MM.1S (cell line): Measurements from ENCODE around the gene RXRA.

Experiments used
- DNase-seq: peaks from one replicate; pipeline ENCODE4 v3.0.0-alpha.2; 2015
- H2AFZ ChIP-seq: fragments of 300-600 bp; sonication (generic); 2 replicates; pipeline ENCODE4 v1.6.0; 2016; ENCODE audit warnings: antibody characterized with exemption, low read length
- H3F3A ChIP-seq: fragments of 300-600 bp; sonication (generic); 2 replicates; pipeline ENCODE4 v1.6.1; 2016; ENCODE audit warnings: mild to moderate bottlenecking, antibody characterized with exemption, low read length, moderate library complexity, mixed read lengths; ENCODE audit not compliant: insufficient read depth
- H3K27ac ChIP-seq: fragments of 300-600 bp; sonication (generic); 2 replicates; pipeline ENCODE4 v1.5.1; 2016; ENCODE audit warnings: mild to moderate bottlenecking, low read length
- H3K27me3 ChIP-seq: fragments of 300-600 bp; sonication (generic); replicated peaks from 2 replicates; pipeline ENCODE4 v1.6.0; 2016; ENCODE audit warnings: low read length; ENCODE audit not compliant: insufficient read depth
- H3K36me3 ChIP-seq: fragments of 300-600 bp; sonication (generic); replicated peaks from 2 replicates; pipeline ENCODE4 v1.6.1; 2016; ENCODE audit warnings: mild to moderate bottlenecking, low read length, mixed read lengths; ENCODE audit not compliant: insufficient read depth
- H3K4me1 ChIP-seq: fragments of 300-600 bp; sonication (generic); 2 replicates; pipeline ENCODE4 v1.6.1; 2016; ENCODE audit warnings: low read length, mixed read lengths
- H3K4me2 ChIP-seq: fragments of 300-600 bp; sonication (generic); 2 replicates; pipeline ENCODE4 v1.6.0; 2016; ENCODE audit warnings: low read depth, low read length
- H3K4me3 ChIP-seq: fragments of 300-600 bp; sonication (generic); 2 replicates; pipeline ENCODE4 v1.5.1; 2016; ENCODE audit warnings: low read length, mixed read lengths
- H3K79me2 ChIP-seq: fragments of 300-600 bp; sonication (generic); 2 replicates; pipeline ENCODE4 v1.6.1; 2016; ENCODE audit warnings: mixed run types, low read length, mixed read lengths
- H3K9ac ChIP-seq: fragments of 300-600 bp; sonication (generic); 2 replicates; pipeline ENCODE4 v1.6.1; 2016; ENCODE audit warnings: low read length, mixed read lengths
- H3K9me2 ChIP-seq: fragments of 300-600 bp; sonication (generic); replicated peaks from 2 replicates; pipeline ENCODE4 v1.6.1; 2016; ENCODE audit warnings: mild to moderate bottlenecking, low read length, mixed read lengths; ENCODE audit not compliant: insufficient read depth
- H3K9me3 ChIP-seq: fragments of 300-600 bp; sonication (generic); replicated peaks from 2 replicates; pipeline ENCODE4 v1.6.1; 2016; ENCODE audit warnings: mild to moderate bottlenecking, low read length, mixed read lengths; ENCODE audit not compliant: insufficient read depth
- H4K20me1 ChIP-seq: fragments of 300-600 bp; sonication (generic); 2 replicates; pipeline ENCODE4 v1.6.1; 2016; ENCODE audit warnings: mild to moderate bottlenecking, low read length, moderate library complexity, mixed read lengths; ENCODE audit not compliant: insufficient read depth
- CTCF ChIP-seq: fragments of 300-600 bp; sonication (generic); IDR thresholded peaks from 2 replicates; pipeline ENCODE4 v1.5.1; 2016; ENCODE audit warnings: antibody characterized with exemption, low read length, mixed read lengths
- EZH2 ChIP-seq: fragments of 300-600 bp; sonication (generic); optimal IDR thresholded peaks from 2 replicates; pipeline ENCODE3; 2017; ENCODE audit warnings: low read depth, mild to moderate bottlenecking, antibody characterized with exemption, low read length, mixed read lengths
- EZH2phosphoT487 ChIP-seq: fragments of 300-600 bp; sonication (generic); IDR thresholded peaks from 2 replicates; pipeline ENCODE4 v1.6.1; 2018; ENCODE audit warnings: antibody characterized with exemption, low read length

Gene RXRA

GRCh38 chr9:134458207-134459108 lies 132.2 kb downstream of the RXRA start:
- Histone ChIP-seq H3K9me3 (no peaks in the 10 kb centered on the region), H2AFZ (no peak overlapping the region), H3K36me3 (no peaks in the 10 kb centered on the region), H3K4me2 (no peak overlapping the region), H3K4me1 (no peaks in the 10 kb centered on the region), H3F3A (no peaks in the 10 kb centered on the region), H4K20me1 (no peaks in the 10 kb centered on the region), H3K27me3 (peaks cover 88% of the 10 kb centered on the region), H3K79me2 (no peaks in the 10 kb centered on the region), H3K9ac (no peak overlapping the region), H3K4me3 (no peak overlapping the region), H3K9me2 (no peaks in the 10 kb centered on the region), H3K27ac (no peak overlapping the region)
- no peak for DNase-seq
- TF ChIP-seq EZH2phosphoT487 (no peak), EZH2 (no peak), CTCF (no peak)

GRCh38 chr9:134459164-134459563 lies 132.9 kb downstream of the RXRA start:
- Histone ChIP-seq H4K20me1 (no peaks in the 10 kb centered on the region), H3K9ac (no peak overlapping the region), H3K4me1 (no peaks in the 10 kb centered on the region), H3F3A (no peaks in the 10 kb centered on the region), H3K9me2 (no peaks in the 10 kb centered on the region), H3K27me3 (peaks cover 91% of the 10 kb centered on the region), H3K9me3 (no peaks in the 10 kb centered on the region), H2AFZ (no peak overlapping the region), H3K27ac (no peak overlapping the region), H3K36me3 (no peaks in the 10 kb centered on the region), H3K4me3 (no peak overlapping the region), H3K79me2 (no peaks in the 10 kb centered on the region), H3K4me2 (no peak overlapping the region)
- TF ChIP-seq EZH2 = no peak
- no peak for TF ChIP-seq CTCF
- TF ChIP-seq EZH2phosphoT487 = no peak
- DNase-seq = no peak

- no peaks in the 10 kb centered on the region for H3K36me3 ChIP-seq
- H3K79me2 ChIP-seq = no peaks in the 10 kb centered on the region
- H4K20me1 ChIP-seq = no peaks in the 10 kb centered on the region
- H3K27me3 ChIP-seq = peaks cover 93% of the 10 kb centered on the region
- H3K4me3 ChIP-seq = no peak overlapping the region
- no peak overlapping the region for H2AFZ ChIP-seq
- H3K27ac ChIP-seq = no peak overlapping the region
- no peak overlapping the region for H3K9ac ChIP-seq
- no peak overlapping the region for H3K4me2 ChIP-seq
- H3K9me2 ChIP-seq = no peaks in the 10 kb centered on the region
- no peaks in the 10 kb centered on the region for H3F3A ChIP-seq
- DNase-seq = no peak
- no peak for TF ChIP-seq EZH2
- no peak for TF ChIP-seq CTCF
- TF ChIP-seq EZH2phosphoT487 = no peak
- no peaks in the 10 kb centered on the region for H3K4me1 ChIP-seq
- no peaks in the 10 kb centered on the region for H3K9me3 ChIP-seq
These were observed 133.3 kb downstream of the RXRA start for GRCh38 chr9:134459573-134459972.
